Measurements from ENCODE around the gene PTGER2.

The PTGER2 gene

GRCh38 chr14:52307376-52307775 is 6.7 kb upstream of the PTGER2 start:
- DNase-seq = no peak

GRCh38 chr14:52307905-52308304 is 6.2 kb upstream of the PTGER2 start:
- no peak for DNase-seq

- no peak for DNase-seq
Observed at GRCh38 chr14:52310541-52310940, 3.6 kb upstream of the PTGER2 start.

GRCh38 chr14:52312931-52313355 is 1.2 kb upstream of the PTGER2 start:
- no peak for DNase-seq

DNA sequence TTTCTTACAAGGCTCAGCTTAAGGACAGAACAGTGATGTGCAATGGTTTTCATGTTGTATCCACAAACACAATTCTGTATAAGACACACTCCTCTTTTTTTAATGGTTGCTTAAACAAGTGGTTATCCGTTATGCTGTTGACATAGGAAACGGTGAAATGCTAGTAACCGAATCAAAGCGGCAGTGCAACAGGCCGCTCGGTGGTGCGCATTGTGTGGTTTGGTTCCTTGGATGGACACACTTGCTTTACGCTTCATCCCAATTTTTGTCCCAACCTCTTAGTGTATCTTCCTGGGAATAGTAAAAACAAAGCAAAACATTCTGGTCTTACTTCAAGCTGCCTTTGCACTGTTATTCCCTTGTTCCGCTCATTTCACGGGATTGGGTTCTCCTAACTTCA is 650 bp upstream of the PTGER2 start:
- peak; percentile 32 for DNase-seq

DNA sequence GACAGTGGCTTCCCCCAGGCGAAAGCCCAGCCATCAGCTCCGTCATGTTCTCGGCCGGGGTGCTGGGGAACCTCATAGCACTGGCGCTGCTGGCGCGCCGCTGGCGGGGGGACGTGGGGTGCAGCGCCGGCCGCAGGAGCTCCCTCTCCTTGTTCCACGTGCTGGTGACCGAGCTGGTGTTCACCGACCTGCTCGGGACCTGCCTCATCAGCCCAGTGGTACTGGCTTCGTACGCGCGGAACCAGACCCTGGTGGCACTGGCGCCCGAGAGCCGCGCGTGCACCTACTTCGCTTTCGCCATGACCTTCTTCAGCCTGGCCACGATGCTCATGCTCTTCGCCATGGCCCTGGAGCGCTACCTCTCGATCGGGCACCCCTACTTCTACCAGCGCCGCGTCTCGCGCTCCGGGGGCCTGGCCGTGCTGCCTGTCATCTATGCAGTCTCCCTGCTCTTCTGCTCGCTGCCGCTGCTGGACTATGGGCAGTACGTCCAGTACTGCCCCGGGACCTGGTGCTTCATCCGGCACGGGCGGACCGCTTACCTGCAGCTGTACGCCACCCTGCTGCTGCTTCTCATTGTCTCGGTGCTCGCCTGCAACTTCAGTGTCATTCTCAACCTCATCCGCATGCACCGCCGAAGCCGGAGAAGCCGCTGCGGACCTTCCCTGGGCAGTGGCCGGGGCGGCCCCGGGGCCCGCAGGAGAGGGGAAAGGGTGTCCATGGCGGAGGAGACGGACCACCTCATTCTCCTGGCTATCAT is 663 bp downstream of the PTGER2 start:
- DNase-seq = peak; percentile 34

DNA sequence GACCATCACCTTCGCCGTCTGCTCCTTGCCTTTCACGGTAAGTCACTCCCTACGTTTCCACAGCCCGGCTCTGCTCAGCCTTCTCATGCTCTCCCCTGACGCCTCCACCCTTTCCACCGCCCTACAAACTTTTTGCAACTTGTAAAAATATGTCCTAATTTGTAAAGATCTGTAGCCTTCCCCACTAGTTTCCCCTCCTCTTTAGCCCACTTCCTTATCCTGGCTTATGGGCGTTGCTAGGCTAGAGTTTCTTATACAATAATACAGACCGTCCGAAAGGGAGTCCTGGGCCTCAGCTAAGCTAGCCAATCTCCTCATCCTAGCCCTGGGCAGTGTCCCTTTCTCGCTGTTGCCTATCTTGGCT is 1.2 kb downstream of the PTGER2 start:
- DNase-seq = peak; percentile 52

DNA sequence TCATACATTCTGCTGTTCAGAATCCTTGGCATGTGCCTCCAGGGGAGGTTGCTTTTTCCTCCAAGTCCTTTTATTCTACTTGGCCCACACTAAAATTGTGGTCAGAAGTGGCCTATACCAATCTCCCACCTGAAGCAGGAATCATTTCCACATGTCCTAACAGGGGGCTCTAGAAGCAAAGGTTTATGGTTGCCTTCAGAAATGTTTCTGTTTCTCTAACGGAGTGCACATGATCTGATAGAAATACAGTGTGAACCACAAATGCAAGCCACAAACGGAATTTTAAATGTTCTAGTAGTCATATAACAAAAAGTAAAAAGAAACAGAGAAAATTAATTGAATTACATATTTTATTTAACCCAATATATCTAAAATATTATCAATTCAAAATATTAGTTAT is 4.0 kb downstream of the PTGER2 start:
- peak; percentile 37 for DNase-seq

- DNase-seq = peak; percentile 29
Observed at GRCh38 chr14:52318826-52319645, 4.9 kb downstream of the PTGER2 start.

DNA sequence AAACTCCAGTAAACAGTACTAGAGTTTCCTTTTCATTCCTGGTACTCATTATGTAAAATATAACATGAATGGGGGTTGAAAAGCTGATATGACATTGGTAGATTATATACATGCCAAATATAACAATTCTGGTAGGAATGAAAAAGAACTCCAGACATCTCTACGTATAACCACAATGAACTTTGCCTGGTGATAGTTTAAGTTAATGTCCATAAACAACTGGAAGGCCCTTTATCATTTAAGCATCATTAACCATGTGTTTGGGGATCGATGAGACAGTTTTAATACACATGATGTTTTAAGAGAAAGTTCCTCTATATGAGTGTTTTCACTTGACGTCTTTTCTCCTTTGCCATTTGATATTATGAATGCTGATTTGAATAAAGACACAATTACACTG is 5.8 kb downstream of the PTGER2 start:
- no peak for DNase-seq

DNA sequence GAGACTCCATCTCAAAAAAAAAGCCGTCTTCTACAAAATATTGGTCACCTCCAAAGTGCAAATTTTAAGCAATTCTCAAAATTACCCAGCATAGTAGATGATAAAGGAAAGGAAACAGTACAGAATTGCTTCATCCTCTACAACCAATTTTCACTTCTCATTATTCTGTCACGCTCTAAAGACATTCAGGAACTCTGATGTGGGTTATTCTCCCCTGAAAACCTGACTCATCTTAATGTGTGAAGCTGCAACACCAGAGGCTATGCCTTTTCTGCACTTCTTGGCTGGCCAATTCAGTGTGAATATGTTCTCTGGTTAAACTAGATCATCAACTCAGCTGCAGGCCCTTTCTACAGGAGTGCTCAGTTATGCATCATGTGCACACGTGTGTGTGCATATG is 11.0 kb downstream of the PTGER2 start:
- peak; percentile 45 for DNase-seq

GRCh38 chr14:52325630-52326029 is 11.5 kb downstream of the PTGER2 start:
- DNase-seq = no peak

GRCh38 chr14:52327374-52328226 is 13.5 kb downstream of the PTGER2 start:
- peak; percentile 27 for DNase-seq

DNA sequence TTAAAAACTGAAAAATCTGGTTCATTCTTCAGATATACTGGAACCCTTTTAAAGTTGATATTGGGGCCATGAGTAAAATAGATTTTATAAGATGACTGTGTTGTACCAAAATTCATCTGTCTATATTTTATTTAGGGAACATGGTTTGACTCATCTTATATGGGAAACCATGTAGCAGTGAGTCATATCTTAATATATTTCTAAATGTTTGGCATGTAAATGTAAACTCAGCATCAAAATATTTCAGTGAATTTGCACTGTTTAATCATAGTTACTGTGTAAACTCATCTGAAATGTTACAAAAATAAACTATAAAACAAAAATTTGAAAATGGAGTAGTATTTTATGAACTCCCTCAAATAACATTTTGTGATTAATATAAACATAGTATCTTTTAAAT is 14.2 kb downstream of the PTGER2 start:
- no peak for DNase-seq

DNA sequence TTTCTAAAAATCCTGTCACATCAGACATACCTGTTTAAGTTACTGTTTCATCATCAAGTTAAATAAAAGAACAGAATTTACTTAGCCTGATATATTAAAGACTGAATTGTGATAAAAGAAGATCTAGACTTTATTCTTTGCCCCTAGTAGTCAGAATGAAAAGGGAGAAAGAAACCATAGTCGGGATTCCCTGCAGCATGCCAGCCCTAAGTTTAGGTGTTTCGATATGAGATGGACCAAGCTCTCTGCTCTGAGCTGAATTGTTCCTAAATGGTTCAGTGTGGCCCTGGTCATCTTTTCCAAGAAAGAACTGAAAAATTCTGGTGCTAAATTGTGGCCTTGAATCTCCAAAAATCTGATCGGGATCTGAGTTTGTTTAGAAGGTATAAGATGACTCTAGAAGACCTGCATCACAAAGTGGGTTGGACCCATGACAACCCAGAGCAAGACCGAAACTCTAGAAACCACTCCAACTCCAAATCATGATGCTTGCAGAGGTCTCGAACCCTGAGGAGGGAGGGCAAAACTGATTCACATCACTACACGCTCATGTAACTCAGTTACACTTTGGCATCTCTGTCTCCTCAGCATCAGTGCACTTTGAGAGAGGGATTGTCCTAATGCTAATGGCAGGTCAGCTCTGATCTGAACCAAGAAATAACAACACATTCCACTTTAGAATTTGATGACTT is 15.7 kb downstream of the PTGER2 start:
- no peak for DNase-seq

DNA sequence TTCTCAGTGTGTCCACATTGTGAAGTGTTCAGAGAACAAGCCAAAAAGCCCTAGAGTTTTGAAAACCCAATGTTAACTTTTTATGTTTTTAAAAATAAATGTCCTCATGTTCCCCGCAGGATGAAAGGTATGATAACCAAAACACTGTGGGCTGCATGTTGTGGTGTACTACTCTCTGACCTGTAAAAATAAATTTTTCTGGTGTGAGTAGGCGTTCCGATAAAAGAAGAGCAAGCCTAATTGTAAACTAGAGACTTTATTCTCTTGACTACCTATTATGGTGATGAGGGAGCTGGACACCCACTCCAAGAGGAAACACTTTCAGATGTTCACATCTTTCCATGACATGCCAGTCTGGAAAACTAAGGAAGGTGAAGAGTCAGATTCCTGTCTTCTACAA is 18.2 kb downstream of the PTGER2 start:
- no peak for DNase-seq

DNA sequence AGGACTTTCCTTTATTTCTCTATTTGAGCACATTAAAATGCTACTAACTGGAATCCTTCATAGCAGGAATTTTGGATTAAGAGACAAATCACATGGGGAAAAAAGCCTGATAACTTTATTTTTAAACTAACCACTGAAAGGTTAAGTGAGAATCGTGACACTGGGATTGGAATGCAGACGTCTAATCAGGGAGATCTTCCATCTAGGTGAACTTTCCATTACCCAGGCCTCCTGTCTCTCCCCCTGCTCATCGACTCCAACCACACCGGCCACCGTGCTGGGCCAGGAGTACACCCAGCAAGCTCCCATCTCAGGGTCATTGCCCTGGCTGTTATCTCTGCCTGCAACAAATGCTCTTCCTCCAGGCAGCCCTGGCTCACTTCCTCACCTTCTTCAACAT is 19.0 kb downstream of the PTGER2 start:
- DNase-seq = no peak

DNA sequence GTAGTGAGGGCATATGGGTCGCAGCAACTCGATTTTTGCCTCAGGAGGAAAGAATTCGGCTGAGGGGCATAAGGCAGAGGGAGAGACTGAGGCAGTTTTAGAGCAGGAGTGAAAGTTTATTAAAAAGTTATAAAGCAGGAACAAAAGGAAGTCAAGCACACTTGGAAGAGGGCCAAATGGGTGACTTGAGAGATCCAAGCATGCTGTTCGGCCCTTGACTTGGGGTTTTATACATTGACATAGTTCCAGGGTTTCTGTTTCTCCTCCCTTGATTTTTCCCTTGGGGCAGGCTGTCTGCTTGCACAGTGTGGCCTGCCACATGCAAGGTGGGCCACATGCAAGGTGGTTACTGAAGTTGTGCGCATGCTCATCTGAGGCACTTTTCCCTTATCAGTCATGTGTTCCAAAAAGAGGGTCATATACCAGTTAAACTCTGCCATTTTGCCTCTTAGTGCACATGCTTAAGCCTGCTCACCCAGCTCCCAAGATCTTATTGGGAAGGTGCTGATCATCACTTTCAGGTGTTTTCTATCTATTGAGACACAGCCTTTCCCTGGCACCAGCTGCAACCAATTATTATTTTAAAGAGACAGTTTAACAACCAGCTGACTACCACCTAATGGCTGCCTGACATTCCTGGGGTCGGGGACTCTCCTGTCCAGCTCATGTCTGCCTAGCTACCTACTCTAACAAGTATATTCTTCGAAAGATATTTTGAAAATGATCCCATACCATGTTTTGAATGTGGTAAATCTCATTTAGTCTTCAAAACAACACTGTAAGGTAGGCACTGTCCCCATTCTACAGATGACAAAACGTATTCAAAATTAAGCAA is 19.9 kb downstream of the PTGER2 start:
- no peak for DNase-seq

DNA sequence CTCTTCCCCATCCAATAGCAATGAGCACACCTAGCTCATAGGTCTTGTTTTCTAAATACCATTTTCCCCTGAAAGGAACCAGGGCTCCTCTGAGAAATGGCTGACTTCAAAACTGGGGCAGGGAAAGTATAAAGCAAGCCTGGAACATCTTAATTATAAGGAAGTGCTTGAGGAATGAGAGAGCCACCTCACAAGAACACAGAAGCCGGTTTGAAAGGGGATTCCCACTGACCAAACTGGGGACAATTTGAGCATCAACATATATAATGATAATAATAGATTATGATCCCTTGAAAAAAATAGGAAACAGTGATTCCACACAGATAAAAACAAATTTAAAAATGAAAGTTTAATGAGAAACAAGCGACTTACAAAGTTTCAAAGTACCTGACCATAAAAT is 22.1 kb downstream of the PTGER2 start:
- no peak for DNase-seq

DNA sequence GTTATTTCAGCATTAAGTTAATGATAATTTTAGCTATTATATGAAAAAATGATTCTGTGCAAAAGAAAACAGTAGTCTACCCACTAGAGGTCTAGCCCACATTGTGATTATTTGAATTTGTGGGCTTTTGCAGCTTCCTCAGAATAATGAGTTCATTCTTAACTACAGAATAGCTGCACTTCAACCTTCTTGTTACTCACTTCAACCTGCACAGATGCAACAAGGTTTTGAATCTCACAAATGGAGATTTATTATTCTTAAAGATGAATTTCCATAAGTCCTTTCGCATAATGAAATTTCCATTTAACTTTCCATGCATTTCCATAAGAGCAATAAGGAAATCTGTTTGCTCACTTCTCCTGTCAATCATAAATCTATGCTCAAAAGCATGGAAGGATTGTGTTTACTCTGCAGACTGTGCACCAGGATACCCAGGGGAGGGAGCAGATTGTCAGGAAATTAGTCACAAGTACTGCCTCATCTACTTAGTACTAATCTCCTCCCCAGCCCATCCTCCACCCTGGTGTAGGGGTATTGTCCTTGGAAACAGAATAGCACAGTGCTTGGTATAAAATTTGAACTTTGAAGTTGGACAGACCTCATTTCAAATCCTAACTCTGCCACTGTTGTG is 24.1 kb downstream of the PTGER2 start:
- DNase-seq = no peak

- no peak for DNase-seq
Observed at GRCh38 chr14:52339262-52339661, 25.1 kb downstream of the PTGER2 start.

Measured in CD4-positive, alpha-beta T cell treated with Interleukin-10 for 1 hour (primary cell).